HG03066 (cell line): Measurements from ENCODE around the gene IFNLR1.

Experiments
- ATAC-seq: cut with Tn5 transposase; IDR thresholded peaks from one replicate; pipeline ENCODE4 v1.9.1; 2021; ENCODE audit warnings: low read depth; ENCODE audit not compliant: unreplicated experiment

IFNLR1 gene

GRCh38 chr1:24126672-24127023 is 60.4 kb downstream of the IFNLR1 start:
- ATAC-seq = no peak

- ATAC-seq = no peak
These were observed 60.9 kb downstream of the IFNLR1 start for GRCh38 chr1:24126018-24126671.

GRCh38 chr1:24125456-24125855 is 61.6 kb downstream of the IFNLR1 start:
- ATAC-seq = no peak

GRCh38 chr1:24124980-24125379 is 62.1 kb downstream of the IFNLR1 start:
- ATAC-seq = no peak

- no peak for ATAC-seq
These were observed 63.5 kb downstream of the IFNLR1 start for GRCh38 chr1:24123611-24124010.

- ATAC-seq = no peak
These were observed 64.3 kb downstream of the IFNLR1 start for GRCh38 chr1:24122776-24123175.

GRCh38 chr1:24121406-24121805 is 65.7 kb downstream of the IFNLR1 start:
- ATAC-seq = no peak

GRCh38 chr1:24120965-24121364 is 66.1 kb downstream of the IFNLR1 start:
- no peak for ATAC-seq

- ATAC-seq = no peak
These were observed 67.0 kb downstream of the IFNLR1 start for GRCh38 chr1:24119859-24120756.

- no peak for ATAC-seq
These were observed 67.6 kb downstream of the IFNLR1 start for GRCh38 chr1:24119489-24119858.

- no peak for ATAC-seq
These were observed 68.5 kb downstream of the IFNLR1 start for GRCh38 chr1:24118410-24119242.

- no peak for ATAC-seq
These were observed 69.2 kb downstream of the IFNLR1 start for GRCh38 chr1:24117722-24118409.

GRCh38 chr1:24117132-24117531 is 70.0 kb downstream of the IFNLR1 start:
- ATAC-seq = no peak

GRCh38 chr1:24114753-24115152 is 72.3 kb downstream of the IFNLR1 start:
- ATAC-seq = no peak

- ATAC-seq = no peak
These were observed 73.5 kb downstream of the IFNLR1 start for GRCh38 chr1:24113641-24114033.

- ATAC-seq = no peak
These were observed 74.9 kb downstream of the IFNLR1 start, which contains the start of gene MYOM3 for GRCh38 chr1:24111996-24112779. Gene MYOM3, minus strand, starts transcription at chr1:24112135. Its CDS starts 3,499 bp downstream, at chr1:24108636.

- no peak for ATAC-seq
These were observed 75.7 kb downstream of the IFNLR1 start for GRCh38 chr1:24111262-24111995.

GRCh38 chr1:24110642-24111261 is 76.3 kb downstream of the IFNLR1 start:
- no peak for ATAC-seq
